ENCODE data around the gene PARD3.
"Not testable (repeated sequence)": the region's sequence is repeated elsewhere in the genome, so short reads cannot be mapped to it uniquely, and the experiment has no call there.

PARD3 gene

DNA sequence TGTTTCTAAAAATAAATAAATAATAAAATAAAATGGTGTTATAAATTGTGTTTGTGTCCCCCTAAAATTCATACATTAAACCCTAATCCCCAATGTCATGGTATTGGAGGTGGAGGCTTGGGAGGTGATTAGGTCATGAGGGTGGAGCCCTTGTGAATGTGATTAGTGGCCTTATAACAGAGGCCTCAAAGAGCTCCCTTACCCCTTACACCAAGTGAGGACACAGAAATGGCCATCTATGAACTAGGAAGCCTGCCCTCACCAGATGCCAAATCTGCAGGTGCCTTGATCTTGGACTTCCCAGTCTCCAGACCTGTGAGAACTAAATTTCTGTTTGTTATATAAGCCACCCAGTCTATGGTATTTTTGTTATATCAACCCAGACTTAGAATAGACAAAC, 738.7 kb downstream of the PARD3 start:
- in situ Hi-C loops (cut with MboI; ENCODE audit: low sequenced_read_pairs), result no loop called here

DNA sequence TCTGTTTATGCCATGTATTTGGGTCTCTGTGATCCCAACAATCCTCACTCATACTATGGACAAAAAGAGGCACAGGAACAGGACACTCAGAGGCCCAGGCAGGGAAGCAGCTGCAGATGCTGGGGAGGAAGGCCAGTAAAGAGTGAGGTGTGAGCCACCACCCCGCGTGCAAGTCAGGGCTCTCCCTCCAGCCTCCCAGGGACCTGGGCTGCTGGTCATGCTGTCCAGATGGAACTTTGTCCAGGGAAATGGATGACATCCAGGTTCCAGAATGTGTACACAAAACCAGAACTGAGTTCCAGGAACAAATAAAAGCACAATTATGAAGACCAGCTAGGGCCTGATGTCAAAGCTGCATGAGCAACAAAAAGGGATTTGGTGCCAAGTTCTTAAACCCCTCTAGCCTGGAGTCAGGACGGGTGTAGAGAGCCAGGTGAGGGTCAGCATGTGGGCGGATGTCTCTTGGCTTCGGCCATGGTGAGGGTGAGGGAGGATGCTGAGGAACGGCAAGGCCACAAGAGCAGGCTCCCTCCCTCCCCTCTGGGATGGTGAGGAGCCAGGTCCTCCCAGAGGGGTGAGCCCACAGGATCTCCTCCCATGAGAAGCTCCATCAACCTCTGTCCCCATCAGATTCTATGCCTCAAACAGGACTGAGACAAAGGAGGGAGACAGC, 739.7 kb downstream of the PARD3 start:
- in situ Hi-C loops (cut with MboI; ENCODE audit: low sequenced_read_pairs), result no loop called here

DNA sequence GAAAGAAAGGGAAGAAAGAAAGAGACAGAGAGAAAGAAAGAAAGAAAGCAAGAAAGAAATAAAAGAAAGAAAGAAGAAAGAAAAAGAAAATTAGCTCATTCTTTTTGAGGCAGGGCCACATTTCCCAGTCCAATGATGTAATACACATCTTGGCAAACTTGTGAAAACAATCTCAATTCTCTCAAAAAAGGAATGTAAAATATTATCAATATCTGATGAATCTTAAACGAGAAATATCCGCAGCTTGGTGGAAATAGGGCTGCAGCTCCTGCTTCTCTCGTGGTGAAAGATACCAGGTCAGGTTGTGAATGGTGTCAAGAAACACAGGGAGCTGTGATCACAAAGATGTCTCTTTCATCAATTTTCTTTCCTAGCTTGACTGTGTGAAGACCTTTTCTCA, 741.0 kb downstream of the PARD3 start:
- in situ Hi-C loops (cut with MboI; ENCODE audit: low sequenced_read_pairs), result no loop called here

DNA sequence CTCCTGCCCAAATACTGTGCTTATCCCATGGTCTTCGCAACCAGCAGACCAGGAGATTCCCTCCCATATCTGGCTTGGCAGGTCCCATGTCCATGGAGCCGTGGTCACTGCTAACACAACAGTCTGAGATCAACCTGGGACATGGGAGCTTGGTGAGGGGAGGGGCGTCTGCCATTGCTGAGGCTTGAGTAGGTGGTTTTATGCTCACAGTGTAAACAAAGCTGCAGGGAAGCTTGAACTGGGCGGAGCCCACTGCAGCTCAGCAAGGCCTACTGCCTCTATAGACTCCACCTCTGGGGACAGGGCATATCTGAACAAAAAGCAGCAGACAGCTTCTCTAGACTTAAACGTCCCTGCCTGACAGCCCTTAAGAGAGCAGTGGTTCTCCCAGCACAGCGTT, 747.4 kb downstream of the PARD3 start:
- in situ Hi-C loops (cut with MboI; ENCODE audit: low sequenced_read_pairs), result not testable (repeated sequence)

DNA sequence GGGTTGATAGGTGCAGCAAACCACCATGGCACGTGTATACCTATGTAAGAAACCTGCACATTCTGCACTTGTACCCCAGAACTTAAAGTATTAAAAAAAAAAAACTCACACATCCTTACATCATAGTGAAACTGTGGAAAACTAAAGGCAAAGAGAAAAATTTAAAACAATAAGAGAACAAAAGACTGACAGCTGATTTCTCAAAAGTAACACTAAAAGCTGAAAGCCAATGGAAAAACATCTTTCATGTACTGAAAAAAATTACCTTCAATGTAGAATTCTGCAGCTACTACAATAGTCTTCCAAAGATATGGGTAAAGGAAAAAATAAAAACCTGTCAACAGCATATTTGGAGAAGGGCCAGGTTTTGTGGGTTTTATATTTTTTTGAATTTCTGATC, 751.5 kb downstream of the PARD3 start:
- in situ Hi-C loops (cut with MboI; ENCODE audit: low sequenced_read_pairs), result no loop called here

DNA sequence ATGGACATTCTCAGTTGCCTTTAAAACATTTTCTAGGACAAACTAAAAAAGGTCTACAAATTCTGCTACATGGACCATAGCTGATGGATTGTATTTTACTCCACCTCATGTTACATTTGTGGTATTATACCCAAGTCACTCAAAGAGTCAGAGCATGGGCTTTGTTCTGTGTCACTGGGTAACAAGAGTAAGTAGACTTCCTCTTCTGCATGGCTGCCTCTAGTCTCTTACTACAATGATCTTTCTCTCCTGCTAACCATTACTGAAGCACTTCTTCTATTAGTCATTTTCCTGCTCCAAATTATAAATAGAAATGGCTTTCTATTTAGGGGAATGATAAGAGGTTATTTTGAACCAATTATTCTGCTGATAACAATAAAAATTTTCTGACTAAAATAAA, 753.3 kb downstream of the PARD3 start:
- in situ Hi-C loops (cut with MboI; ENCODE audit: low sequenced_read_pairs), result no loop called here
